ENCODE results near the gene ZFR.

DNA sequence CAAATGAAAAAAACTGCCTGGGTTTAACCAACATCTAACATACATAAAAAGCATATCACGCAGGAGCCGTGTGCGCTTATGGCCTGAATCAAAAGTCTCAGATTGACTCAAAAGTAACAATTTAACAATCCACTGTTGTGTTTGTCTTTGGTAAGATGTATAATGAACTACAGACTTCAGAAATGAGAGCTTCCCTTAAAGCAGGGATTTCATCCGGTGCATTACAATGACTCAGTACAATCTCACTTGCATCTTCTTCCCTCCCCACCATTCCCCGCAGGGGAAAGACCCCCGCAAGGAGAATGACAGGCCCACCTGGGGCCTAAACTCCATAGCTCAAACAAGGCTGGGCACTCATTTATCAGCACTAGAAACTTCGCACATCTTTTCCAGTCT, 1.4 kb downstream of the ZFR start:
- TF ChIP-seq POLR2A (IDR thresholded peaks at IDR 0.05) (no peak), POLR2AphosphoS5 (IDR thresholded peaks at IDR 0.05) (no peak), CTCF (IDR thresholded peaks at IDR 0.05) (no peak), EP300 (IDR thresholded peaks at IDR 0.05) (no peak)

All from stomach (tissue), 4 donors.